ENCODE measurements around the gene OSBPL9.
"Not testable (repeated sequence)": the region's sequence is repeated elsewhere in the genome, so short reads cannot be mapped to it uniquely, and the experiment has no call there.

Gene OSBPL9

GRCh38 chr1:51780927-51781326 lies 164.0 kb downstream of the OSBPL9 start:
- no peak for DNase-seq (ENCODE audit: low read depth, low spot score)

- no peak for DNase-seq (ENCODE audit: low read depth, low spot score)
Observed at GRCh38 chr1:51784997-51785421, 168.1 kb downstream of the OSBPL9 start.

- no peak for DNase-seq (ENCODE audit: low read depth, low spot score)
Observed at GRCh38 chr1:51788938-51789337, 172.0 kb downstream of the OSBPL9 start.

GRCh38 chr1:51789342-51789741 lies 172.4 kb downstream of the OSBPL9 start:
- no peak for DNase-seq (ENCODE audit: low read depth, low spot score)

GRCh38 chr1:51790385-51790784 lies 173.5 kb downstream of the OSBPL9 start:
- DNase-seq (ENCODE audit: low read depth, low spot score), result no peak

- no peak for DNase-seq (ENCODE audit: low read depth, low spot score)
Observed at GRCh38 chr1:51791888-51792287, 175.0 kb downstream of the OSBPL9 start.

- DNase-seq (ENCODE audit: low read depth, low spot score), result no peak
Observed at GRCh38 chr1:51792864-51793263, 176.0 kb downstream of the OSBPL9 start.

- no peak for DNase-seq (ENCODE audit: low read depth, low spot score)
Observed at GRCh38 chr1:51794260-51794659, 177.4 kb downstream of the OSBPL9 start.

GRCh38 chr1:51794868-51795267 lies 178.0 kb downstream of the OSBPL9 start:
- no peak for DNase-seq (ENCODE audit: low read depth, low spot score)

GRCh38 chr1:51799372-51799771 lies 182.5 kb downstream of the OSBPL9 start:
- DNase-seq (ENCODE audit: low read depth, low spot score), result no peak

- DNase-seq (ENCODE audit: low read depth, low spot score), result no peak
Observed at GRCh38 chr1:51814513-51814912, 197.6 kb downstream of the OSBPL9 start.

- no peak for DNase-seq (ENCODE audit: low read depth, low spot score)
Observed at GRCh38 chr1:51818487-51818886, 201.6 kb downstream of the OSBPL9 start.

GRCh38 chr1:51819021-51819420 lies 202.1 kb downstream of the OSBPL9 start:
- not testable (repeated sequence) for DNase-seq (ENCODE audit: low read depth, low spot score)

GRCh38 chr1:51819810-51820209 lies 202.9 kb downstream of the OSBPL9 start:
- DNase-seq (ENCODE audit: low read depth, low spot score), result no peak

- DNase-seq (ENCODE audit: low read depth, low spot score), result no peak
Observed at GRCh38 chr1:51829058-51829457, 212.2 kb downstream of the OSBPL9 start.

GRCh38 chr1:51833700-51834099 lies 216.8 kb downstream of the OSBPL9 start:
- no peak for DNase-seq (ENCODE audit: low read depth, low spot score)

- DNase-seq (ENCODE audit: low read depth, low spot score), result no peak
Observed at GRCh38 chr1:51837243-51837642, 220.4 kb downstream of the OSBPL9 start.
